NCI-H146 treated with DMSO at 0.1 percent for 48 hours (cell line): ENCODE data around the gene ARV1.
"Not testable (repeated sequence)": the region's sequence is repeated elsewhere in the genome, so short reads cannot be mapped to it uniquely, and the experiment has no call there.

ENCODE experiments used
- DNase-seq: peaks from one replicate; lab custom pipeline; 2025; ENCODE audit not compliant: unreplicated experiment; lab: John Stamatoyannopoulos, UW

Gene ARV1

DNA sequence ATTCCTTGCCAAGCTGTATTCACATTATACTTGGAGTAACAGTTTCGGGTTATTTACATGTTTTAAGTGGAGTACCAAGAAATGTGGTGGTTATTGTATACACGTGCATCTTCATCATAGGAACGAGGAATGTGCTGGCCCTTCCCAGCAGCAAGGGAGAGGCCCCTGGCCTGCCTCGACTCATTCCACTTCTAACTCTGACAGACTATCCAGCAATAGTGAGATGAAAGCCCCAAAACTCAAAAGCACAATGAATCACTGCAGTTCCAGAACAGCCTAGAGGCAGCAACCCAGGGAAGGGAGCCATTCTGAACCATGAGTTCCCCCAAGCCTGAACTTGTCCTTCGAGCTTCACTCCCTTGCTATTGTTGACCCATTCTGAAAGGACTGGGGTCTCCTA lies 38.1 kb downstream of the ARV1 start:
- DNase-seq, result no peak

DNA sequence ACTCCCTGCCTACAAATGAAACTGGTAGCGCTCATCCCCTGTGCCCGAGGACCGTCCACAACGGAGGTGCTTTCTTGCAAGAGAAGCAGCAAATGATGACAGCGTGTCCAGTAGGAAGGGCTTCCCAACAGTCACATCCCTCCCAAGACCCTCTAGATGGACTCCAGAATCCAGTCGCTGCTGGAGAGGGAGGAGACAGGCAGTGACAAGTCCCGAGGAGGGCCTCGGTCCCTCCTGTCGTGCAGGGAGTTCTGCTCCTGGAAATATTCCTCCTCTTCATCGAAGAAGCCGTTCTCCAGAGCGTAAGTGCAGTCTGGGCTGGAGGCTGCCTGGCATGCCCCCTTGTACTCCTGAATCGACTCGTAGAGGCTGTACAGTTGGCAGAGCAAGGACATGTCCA lies 40.8 kb downstream of the ARV1 start:
- no peak for DNase-seq

DNA sequence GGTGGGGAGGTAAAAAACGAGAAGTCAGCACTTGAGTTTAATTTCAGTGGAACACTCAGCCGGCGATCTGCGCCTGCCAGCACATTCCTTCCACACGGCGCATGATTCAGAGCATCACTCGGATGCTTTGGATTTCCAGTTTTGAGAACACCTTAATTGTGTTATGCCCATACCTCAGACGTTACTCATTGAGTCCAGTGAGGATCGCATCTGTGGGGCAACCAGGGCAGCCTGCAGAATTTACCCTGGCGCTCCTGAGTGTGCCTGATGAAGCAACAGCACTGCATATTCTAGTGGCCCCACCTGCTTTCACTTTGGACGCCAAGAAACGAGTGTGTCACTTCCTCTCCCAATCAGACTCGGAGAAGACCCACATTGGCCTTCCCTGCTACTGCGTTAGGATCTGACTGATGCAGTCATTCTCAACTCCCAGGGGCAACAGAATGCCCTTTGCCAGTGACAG lies 41.3 kb downstream of the ARV1 start:
- no peak for DNase-seq

DNA sequence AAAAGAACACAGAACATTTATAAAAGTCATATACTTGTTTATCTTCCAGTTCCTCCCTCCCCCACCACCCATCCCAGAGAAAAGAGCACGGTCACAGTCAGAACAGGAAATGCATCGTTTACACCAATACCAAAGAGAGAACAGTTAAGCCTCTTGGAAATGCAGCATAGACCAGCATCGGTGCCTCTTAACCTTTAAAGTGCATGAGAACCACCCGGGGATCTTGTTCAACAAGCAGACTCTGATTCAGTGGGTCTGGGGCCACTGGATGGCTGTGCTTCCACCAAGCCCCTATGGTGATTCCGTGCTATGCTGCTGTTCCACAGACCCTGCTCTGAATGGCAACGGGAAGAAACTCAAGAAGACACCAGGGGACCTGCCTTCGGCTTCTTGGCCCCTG lies 41.9 kb downstream of the ARV1 start:
- no peak for DNase-seq

DNA sequence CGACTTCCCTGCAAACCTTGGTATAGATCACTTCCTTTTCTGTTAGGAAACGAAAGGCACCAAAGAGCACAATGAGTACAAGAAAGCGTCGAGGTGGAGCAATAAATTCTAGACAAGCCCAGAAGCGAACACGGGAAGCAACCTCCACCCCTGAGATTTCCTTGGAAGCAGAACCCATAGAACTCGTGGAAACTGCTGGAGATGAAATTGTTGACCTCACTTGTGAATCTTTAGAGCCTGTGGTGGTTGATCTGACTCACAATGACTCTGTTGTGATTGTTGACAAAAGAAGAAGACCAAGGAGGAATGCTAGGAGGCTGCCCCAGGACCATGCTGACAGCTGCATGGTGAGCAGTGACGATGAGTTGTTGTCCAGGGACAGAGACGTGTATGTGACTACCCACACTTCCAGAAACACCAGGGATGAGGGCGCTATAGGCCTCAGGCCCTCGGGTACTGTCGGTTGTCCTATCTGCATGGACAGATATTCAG lies 42.7 kb downstream of the ARV1 start:
- DNase-seq, result no peak

DNA sequence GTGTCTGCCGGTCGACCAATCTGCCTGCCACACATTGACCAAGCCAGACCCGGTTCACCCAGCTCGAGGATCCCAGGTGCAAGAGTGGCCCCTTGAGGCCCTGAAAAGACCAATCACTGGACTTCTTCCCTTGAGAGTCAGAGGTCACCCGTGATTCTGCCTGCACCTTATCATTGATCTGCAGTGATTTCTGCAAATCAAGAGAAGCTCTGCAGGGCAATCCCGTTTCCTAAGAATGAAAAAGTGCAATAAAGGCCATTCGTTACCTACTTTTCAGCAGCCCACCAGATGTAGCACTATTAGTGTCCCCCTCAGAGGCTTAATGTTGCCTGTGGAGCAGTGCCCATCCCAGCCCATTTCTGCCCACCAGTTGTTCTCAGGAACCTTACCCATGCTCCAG lies 43.6 kb downstream of the ARV1 start:
- not testable (repeated sequence) for DNase-seq

DNA sequence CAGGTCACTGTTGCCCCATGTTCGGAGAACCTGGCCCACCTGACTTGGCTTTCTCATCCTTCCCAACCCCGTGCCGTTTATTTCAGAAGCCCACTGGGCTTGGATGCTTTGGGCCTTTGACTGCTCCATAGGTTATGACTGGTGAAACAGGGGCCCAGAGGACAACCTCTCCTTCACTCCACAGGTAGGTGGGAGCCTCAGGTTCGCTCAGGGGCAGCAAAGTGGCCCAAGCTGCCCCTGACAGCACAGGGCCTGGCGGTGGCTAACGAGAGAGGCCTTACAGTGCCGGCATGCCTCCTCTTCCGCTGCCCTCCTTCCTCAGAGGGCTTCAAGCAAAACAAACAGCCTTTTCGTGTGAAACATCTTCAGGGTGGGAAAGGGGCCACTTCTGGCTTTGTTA lies 44.3 kb downstream of the ARV1 start:
- no peak for DNase-seq

DNA sequence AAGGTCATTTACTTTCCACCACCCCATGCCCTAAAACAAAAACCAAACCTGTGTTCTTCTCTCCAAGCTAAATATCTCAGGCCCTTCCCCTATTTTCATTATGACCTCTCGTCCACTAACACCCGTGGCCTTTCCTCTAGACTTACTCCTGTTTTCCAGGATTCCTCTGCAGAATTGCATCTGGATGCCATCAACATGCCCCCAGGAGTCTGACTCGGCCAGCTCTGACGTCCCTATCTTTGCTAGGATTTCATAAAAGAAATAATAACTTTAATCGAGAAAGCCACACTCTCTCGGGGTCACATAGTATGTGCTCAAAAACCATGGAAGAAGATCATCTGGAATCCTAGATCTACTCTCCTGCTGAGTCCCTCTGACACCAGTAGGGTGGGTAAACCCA lies 47.7 kb downstream of the ARV1 start:
- DNase-seq, result no peak

DNA sequence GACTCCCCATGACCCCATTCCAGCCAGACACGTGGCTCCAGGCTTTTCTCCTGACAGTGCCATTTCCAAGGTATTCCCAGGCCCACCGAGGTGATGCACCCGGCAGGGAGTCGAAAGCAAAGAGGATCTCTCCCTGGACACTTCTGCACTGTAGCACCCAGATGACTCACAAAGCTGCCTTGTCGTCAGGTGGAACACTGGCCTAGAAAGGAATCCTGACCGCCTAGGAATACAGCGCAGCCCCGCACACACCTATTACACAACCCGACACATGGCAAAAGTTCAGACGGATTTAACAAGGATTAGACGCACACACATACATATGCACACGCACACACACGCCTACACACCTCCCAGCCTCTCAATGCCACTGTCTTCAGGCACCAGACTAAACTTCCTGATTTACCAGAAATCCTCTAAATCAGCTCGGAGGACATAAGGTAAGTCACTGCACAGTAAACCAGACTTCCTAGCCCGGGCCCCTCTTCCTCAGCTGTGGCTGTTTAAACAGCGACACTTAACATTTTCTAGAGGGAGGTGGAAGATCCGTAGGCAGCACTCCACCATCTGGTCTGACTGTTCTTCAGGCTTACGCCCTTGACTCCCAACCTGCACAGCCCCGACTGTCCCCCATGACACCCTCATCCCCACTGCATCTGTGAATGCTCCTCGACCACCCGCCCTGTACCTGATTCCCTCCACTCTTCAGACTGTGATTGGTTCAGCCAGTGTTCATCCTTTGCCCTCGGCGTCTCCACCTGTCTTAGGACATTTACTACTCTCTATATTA lies 48.4 kb downstream of the ARV1 start:
- no peak for DNase-seq

DNA sequence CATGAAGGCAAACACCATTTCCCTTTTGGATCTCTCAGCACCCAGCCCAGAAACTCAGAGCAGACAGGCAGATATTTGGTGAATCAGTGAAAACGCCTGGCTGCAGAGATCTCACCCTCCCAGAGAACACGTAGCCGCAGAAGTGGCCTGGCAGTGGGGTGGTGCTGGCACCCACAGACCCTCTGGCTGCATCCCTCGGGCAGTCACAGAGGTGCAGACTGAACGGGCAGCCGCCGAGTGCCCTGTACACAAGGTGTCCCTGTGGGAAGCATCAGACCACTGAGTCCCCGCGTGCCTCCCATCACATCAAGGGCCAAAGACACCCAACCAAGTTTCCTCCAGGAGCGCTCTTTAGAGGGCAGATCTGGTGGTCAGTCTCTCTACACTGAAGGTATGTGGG lies 49.1 kb downstream of the ARV1 start:
- DNase-seq, result no peak

DNA sequence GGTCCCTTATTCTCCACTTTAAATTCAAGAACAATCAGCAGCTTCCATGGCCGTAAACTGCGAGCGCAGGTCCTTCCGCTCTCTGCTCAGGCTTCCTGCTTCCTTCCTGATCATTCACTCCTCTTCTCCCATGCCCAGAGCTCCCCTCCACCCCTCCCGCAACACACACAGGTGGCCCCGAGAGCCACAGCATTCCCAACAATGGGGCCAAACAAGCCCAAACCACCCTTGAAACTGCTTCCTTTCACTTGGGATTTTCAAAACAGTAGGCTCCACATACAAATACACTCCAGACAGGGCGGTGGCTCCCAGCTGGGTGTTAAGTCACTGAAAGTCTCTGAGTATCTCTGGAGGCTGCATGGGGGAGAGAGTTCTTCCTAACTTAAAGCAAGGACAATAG lies 49.8 kb downstream of the ARV1 start:
- peak; percentile 7 for DNase-seq

DNA sequence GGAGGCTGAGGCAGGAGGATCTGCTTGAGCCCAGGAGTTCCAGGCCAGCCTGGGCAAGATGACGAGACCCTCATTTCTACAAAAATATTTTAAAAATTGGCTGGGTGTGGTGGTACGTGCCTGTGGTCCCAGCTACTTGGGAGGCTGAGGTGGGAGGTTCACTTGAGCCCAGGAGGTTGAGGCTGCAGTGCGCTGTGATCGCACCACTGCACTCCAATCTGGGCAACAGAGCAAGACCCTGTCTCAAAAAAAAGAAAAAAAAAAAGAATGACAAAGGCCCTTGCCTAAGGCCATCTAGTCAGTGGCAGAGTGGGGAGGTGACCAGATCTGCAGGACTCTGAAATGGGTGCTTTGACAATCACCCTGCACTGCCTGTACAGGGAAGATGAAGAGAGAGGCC lies 50.4 kb downstream of the ARV1 start:
- not testable (repeated sequence) for DNase-seq

DNA sequence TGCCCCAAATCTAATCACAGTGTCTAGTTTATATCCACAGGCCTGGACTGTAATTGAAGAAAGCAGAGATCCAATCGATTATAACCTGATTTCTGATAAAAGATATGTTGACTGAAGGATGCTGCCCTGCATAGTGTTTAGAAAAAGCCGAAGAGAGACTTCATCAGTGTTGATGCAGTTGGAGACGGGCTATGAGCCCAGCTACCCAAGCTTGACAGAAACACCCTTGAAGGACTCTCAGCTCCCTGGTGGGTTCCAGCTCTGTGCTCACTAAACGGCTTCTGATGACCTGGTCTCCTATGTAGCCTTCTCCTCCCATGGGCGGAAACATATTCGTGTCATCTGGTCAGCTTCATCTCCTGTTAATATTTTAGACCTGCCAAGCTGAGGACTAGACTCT lies 50.9 kb downstream of the ARV1 start:
- no peak for DNase-seq

DNA sequence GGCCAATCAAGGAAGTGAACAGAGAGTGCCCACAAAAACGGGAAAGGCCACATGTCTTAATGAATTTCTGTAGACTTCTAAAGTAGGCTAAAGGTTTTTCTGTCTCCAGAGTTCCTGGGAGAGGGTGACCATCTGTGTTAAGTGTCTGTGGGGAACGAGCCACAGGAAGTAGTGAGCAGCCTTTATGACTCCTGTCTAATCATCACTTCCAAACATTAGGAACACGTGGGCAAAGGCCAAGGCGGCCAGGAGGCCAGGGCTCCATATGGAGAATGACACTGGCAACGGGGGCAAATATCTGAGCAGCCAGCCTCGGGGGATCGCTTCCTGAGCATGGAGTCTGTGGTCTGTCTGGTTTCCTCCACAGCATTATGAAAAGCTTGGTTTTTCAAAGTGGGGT lies 54.1 kb downstream of the ARV1 start:
- DNase-seq, result no peak

DNA sequence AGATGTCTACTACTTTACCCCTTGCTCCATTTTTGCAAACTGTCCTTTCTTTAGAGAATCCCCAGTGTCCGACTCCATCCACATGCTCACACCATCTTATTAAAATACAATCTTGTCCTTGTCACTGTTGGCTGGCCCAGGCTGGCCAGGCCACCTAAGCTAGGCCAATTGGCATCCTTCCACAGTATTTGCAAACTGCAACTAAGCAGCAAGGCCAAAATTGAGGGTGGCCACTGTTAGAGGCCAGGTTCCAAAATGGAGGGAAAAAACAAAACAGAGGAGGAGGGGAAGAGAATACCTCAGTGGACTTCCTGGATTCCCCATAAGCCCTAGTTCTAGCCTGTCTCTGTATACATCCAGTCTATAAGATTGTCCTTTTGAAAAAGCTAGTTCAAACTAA lies 56.9 kb downstream of the ARV1 start:
- no peak for DNase-seq

DNA sequence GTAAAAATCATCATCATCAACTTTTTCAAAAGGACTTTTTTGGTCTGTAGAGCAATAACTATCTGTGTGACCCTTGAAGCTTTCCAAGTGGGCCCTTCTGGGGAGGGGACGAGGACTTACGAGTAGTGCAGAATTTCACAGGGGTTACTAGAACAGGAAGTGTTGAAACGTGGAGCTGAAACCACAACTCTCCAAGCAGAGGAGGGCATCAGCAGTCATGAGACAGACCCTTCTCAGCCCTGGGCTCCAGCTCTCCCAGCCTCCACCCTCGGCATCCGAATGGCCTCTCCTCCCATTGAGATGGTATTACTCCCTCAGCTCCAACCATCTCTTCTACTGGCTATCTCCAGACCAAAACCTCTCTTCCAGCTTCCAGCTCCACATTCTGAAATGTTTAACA lies 57.5 kb downstream of the ARV1 start:
- DNase-seq, result no peak

DNA sequence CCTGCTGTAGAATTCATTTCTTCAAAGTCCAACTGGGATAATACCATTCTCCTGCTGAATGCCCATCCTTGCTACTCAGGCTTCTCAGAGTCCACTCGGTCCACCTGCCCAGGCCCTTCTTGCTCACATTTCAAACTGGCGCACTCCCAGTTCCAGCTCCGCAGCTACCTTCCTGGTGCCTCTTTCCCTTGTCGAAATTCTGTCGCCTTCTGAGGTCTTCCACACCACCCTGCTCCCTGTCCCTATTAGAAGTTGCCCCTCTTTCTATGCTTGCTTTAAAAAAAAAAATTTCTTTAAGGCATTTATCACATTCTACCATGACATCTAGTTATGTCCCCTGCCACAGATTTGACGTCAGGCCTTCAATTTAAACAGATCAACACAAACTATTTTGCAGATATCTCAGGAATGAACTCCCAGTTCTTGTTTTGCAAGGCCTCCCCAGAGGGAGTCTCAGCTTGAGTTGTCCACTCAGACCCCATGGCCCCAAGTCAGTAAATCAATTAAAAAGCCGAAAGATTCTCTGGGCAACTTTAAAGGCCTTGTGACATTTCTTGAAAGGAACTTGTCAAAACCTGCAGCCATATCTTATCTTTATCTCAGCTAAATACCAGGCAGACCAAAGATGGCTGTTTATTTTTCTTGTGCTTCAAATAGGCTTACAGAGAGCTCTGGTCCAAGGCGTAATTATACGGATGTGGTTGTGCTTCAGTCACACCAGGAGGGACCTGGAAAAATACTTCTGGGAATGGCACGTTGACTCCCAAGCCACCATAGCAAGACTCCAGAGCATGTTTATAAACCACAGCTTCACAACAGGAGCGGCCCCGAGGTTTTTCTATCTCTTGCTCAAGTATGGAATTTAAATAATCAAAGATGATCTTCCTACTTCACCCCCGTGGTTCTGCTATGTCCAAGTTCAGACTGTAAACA lies 59.0 kb downstream of the ARV1 start:
- no peak for DNase-seq

DNA sequence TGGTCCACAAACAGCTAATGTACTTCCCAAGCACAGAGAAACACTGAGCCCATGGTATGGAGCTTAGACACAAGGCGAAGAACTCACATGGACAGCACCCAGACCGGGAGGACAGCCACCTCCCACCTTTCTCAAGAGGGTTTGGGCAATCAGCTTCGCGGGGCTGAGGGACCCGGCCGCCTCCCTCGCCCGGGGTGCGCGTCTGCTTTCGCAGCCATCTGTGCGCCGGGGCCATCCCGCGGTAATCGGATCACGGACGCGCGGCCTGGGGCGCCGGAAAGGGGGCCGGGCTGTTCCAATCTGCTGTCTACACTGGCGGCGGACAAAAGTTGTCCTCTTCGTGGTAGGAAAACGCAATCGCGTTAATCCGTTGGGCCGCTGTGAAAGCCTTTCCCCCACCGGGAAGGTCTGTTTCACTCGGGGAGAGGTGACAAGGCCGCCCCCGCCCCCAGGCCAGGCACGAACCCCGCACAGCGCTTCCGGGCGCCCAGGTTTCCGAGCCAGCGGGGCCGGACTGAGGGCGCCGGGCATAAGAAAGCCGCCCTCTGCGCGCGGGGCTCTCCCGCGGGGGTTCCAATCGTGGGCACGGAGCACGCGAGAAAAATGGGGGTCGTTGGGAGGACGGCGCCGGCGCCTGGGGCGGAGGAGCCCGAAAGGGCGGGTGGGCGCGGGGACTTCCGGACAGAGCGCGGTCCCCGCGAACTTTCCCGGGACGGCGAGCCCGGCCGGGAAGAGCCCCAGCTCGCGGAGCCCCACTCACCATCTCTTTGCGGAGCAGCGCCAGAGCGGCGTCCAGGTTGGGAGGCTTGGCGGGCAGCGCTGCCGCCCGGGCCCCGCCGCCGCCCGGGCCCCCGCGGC lies 60.5 kb downstream of the ARV1 start:
- no peak for DNase-seq

DNA sequence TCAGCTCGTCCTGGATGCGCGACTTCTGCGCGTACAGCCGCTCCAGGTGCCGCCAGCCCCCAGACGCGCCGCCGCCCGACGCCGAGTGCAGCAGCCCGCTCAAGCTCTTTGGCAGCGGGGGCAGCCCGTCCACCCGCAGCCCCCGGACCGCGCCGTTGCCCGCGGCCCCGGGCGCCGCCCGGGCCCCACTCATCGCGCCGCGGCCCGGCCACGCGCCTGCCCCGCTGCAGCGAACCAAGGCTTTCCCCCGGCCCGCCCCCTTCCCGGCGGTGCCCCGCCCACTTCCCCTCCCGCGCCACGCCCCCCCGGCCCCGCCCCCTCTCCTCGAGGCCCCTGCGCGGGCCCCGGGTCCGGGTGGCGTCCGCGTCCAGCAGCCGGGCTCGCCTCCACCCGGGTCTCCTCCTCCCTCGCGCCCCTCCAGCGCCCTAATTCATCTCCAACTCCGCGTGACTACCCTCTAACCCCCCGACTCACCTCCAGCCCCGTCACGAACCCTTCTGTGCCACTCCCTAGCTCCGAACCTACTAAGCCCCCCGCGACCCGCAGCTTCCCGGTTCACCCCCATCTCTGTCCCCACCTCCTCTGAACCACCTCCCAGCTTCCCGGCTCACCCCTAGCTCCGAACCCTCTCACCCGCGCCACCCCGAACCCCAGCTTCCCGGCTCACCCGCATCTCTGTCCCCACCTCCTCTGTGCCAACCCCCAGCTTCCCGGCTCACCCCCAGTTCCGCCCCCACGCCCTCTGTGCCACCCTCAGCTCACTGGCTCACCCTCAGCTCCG lies 61.3 kb downstream of the ARV1 start, which contains the start of gene FAM89A:
TSS of gene FAM89A (minus strand) at position 236 of the 781 bp plus-strand sequence. CDS start at position 193, 43 bp downstream.
- no peak for DNase-seq
